HepG2 (cell line): Measurements from ENCODE around the gene ABCC10. TPM values are rescaled to one million over a fixed set of nuclear protein-coding genes. Genes with fewer than 3 reads are reported as not detected.
"Not testable (repeated sequence)": the region's sequence is repeated elsewhere in the genome, so short reads cannot be mapped to it uniquely, and the experiment has no call there.

Source experiments
- ATAC-seq: fragments of 200-7000 bp; cut with Tn5 transposase; 3 replicates; pipeline ENCODE4 v1.9.1; 2020; ENCODE audit warnings: mild to moderate bottlenecking, moderate library complexity
- BruUV-seq: library from RNA; stranded (reverse); fragments of 400-500 nt; replicated peaks from 2 replicates; lab custom pipeline; 2021; lab: Mats Ljungman, UMichigan
- CTCF ChIA-PET: fragments of 300-600 bp; formaldehyde crosslinking; extraction: SDS; loops from one replicate; lab custom pipeline; 2021; ENCODE audit warnings: low total read pairs, inconsistent platforms, low intra/inter-chr PET ratio; lab: Yijun Ruan, JAX
- POLR2A ChIA-PET: fragments of 350-600 bp; sonication (Branson Sonifier 250); formaldehyde crosslinking; loops from one replicate; lab custom pipeline; 2020; ENCODE audit warnings: antibody characterized with exemption, inconsistent platforms; lab: Yijun Ruan, JAX
- DNase-seq: peaks from one replicate; pipeline ENCODE4 v3.0.0-alpha.2; 2015; ENCODE audit warnings: low spot score
- FAIRE-seq: peaks from 3 replicates; lab custom pipeline; 2011; peaks lifted over from hg19 to GRCh38; lab: Jason Lieb, UNC
- H2AFZ ChIP-seq: one replicate; pipeline ENCODE4 v1.6.1; 2011; ENCODE audit warnings: low read length, inconsistent platforms
- H3K27ac ChIP-seq: fragments of 300-600 bp; 3 replicates; pipeline ENCODE4 v1.8.0; 2011; ENCODE audit warnings: mixed run types, mild to moderate bottlenecking, mixed read lengths, low read length, inconsistent platforms; ENCODE audit not compliant: insufficient read depth; ENCODE audit errors: extremely low read length
- H3K27me3 ChIP-seq, 2 experiments: fragments of 200-600 bp in 1 of 2; 2 replicates in 1 of 2; 3 replicates in 1 of 2; pipeline versions ENCODE4 v1.6.0 to v1.8.0; 2011; ENCODE audit warnings: low read length in 2 of 2, mild to moderate bottlenecking in 2 of 2, moderate library complexity in 2 of 2, inconsistent platforms in 1 of 2; ENCODE audit not compliant: insufficient read depth in 2 of 2, control insufficient read depth in 1 of 2
- H3K36me3 ChIP-seq, 2 experiments: fragments of 200-600 bp in 1 of 2; replicated peaks in 1 of 2; 2 replicates in 1 of 2; 3 replicates in 1 of 2; pipeline versions ENCODE4 v1.5.1 to v1.8.0; 2011; ENCODE audit warnings: low read length in 2 of 2, inconsistent platforms in 1 of 2; ENCODE audit not compliant: insufficient read depth in 2 of 2, control insufficient read depth in 1 of 2
- H3K4me1 ChIP-seq: 2 replicates; pipeline ENCODE4 v1.5.1; 2012; ENCODE audit warnings: low read length, inconsistent platforms; ENCODE audit not compliant: insufficient read depth
- H3K4me2 ChIP-seq: 2 replicates; pipeline ENCODE4 v1.6.0; 2011; ENCODE audit warnings: low read depth, low read length, inconsistent platforms
- H3K4me3 ChIP-seq, 3 experiments: fragments of 200-600 bp in 1 of 3; sonication (generic), shearing (Covaris generic) in 1 of 3; replicated peaks in 1 of 3; 2 replicates each; pipeline ENCODE4 v1.5.1; 2011 to 2016; ENCODE audit warnings: low read length in 3 of 3, inconsistent platforms in 2 of 3, low read depth in 2 of 3, mild to moderate bottlenecking in 2 of 3, control low read depth in 1 of 3, mixed read lengths in 1 of 3; ENCODE audit not compliant: insufficient read depth in 1 of 3
- H3K79me2 ChIP-seq: one replicate; pipeline ENCODE4 v1.6.1; 2011; ENCODE audit warnings: low read length, inconsistent platforms; ENCODE audit not compliant: insufficient read depth
- H3K9ac ChIP-seq: 2 replicates; pipeline ENCODE4 v1.6.0; 2011; ENCODE audit warnings: mild to moderate bottlenecking, low read depth, low read length, inconsistent platforms; ENCODE audit not compliant: insufficient read depth
- H3K9me3 ChIP-seq: 2 replicates; pipeline ENCODE4 v1.5.1; 2012; ENCODE audit warnings: mild to moderate bottlenecking, low read length
- H4K20me1 ChIP-seq: 2 replicates; pipeline ENCODE4 v1.6.0; 2011; ENCODE audit warnings: inconsistent platforms, mild to moderate bottlenecking, low read length, moderate library complexity; ENCODE audit not compliant: insufficient read depth
- MZF1 ChIP-seq: sonication (generic); formaldehyde crosslinking; IDR thresholded peaks from 2 replicates; pipeline ENCODE4 v1.8.1; 2023; ENCODE audit warnings: mild to moderate bottlenecking, missing genetic modification reagents, borderline replicate concordance
- SALL2 ChIP-seq: sonication (generic); formaldehyde crosslinking; IDR thresholded peaks from 2 replicates; pipeline ENCODE4 v1.8.1; 2023; ENCODE audit warnings: mild to moderate bottlenecking, missing genetic modification reagents, inconsistent platforms
- TCF7L2 ChIP-seq: IDR thresholded peaks from 2 replicates; pipeline ENCODE4 v1.6.1; 2011; ENCODE audit warnings: mild to moderate bottlenecking, low read depth, low read length, moderate library complexity
- ZNF121 ChIP-seq: sonication (generic); formaldehyde crosslinking; IDR thresholded peaks from 2 replicates; pipeline ENCODE4 v1.5.0; 2020; ENCODE audit warnings: mild to moderate bottlenecking, missing genetic modification reagents
- ZNF724P ChIP-seq: sonication (generic); formaldehyde crosslinking; IDR thresholded peaks from 2 replicates; pipeline ENCODE4 v1.8.0; 2022; ENCODE audit warnings: missing genetic modification reagents, borderline replicate concordance
- WGBS: methylation state at CpG from one replicate; pipeline ENCODE4 v1.1.6; 2017; ENCODE audit warnings: low lambda C conversion rate; 5-methylcytosine and 5-hydroxymethylcytosine counted together
- in situ Hi-C: cut with HindIII; loops from 2 replicates; pipeline ENCODE4 v1.10.0; 2017; ENCODE audit warnings: low pct_unique_long_range_greater_than_20kb; ENCODE audit not compliant: extremely low pct_ligation_motif_present
- intact Hi-C: fragments of 100-400 bp; cut with micrococcal nuclease; formaldehyde crosslinking; loops from one replicate; pipeline ENCODE4 v1.10.0; 2022; ENCODE audit not compliant: unreplicated experiment
- polyA plus RNA-seq, 8 experiments: library from polyadenylated mRNA; depleted of rRNA in 3 of 8; stranded (reverse) in 7 of 8; unstranded in 1 of 8; fragments of >200 nt; fragmentation: Illumina TruSeq in 4 of 8; extraction: Trizol in 4 of 8; gene quantifications; 2 replicates each; pipeline versions ENCODE4 v1.2.1 to v1.2.3, GENCODE V29; 2011 to 2016; ENCODE audit warnings: low read depth in 4 of 8, missing spikeins in 1 of 8, mixed read lengths in 1 of 8; ENCODE audit not compliant: insufficient read depth in 1 of 8
- total RNA-seq, 5 experiments: library from RNA; depleted of rRNA; stranded (reverse); fragments of >200 nt; fragmentation: Illumina TruSeq; extraction: Trizol; gene quantifications; 2 replicates each; pipeline ENCODE4 v1.2.3, GENCODE V29; 2016; ENCODE audit warnings: low read depth in 1 of 5
- TF ChIP-seq, protein P1 (sequence below): sonication (generic); formaldehyde crosslinking; IDR thresholded peaks from 2 replicates; pipeline ENCODE4 v1.5.0; 2020; ENCODE audit warnings: mild to moderate bottlenecking, missing genetic modification reagents, moderate library complexity

ABCC10 gene
- total and polyA plus RNA-seq, 2 of the 13 experiments (the other 11 are each of a cell fraction or from before 2014, with no cell fraction given): 16.0 to 24.3 TPM

DNA sequence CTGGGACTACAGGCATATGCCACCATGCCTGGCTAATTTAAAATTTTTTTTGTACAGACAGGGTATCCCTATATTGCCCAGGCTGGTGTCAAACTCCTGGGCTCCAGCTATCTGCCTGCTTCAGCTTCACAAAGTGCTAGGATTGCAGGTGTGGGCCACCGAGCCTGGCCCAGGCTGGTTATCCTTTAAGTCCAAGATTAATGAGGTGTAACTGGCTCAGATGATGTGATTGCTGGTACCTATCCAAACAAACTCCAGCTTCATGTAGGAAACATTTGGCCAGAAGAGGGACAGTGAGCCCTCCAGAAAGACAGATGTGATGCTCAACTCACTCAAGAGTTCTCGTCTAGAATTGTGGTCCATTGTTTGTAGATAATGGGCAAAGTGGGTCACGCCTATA, 48.7 kb upstream of the ABCC10 start:
- no peak for DNase-seq
- ATAC-seq: peak; percentile 25
- no peak overlapping the region for H3K4me3 ChIP-seq
- H3K27me3 ChIP-seq: peaks cover 0 to 17% of the 10 kb centered on the region in 2 experiments; a peak in 2 of 5 replicates
- no peaks in the 10 kb centered on the region for H3K36me3 ChIP-seq
- H4K20me1 ChIP-seq: no peaks in the 10 kb centered on the region
- CTCF ChIA-PET: no interaction called here
- TF ChIP-seq MZF1 (no peak), SALL2 (CRISPR knock-in tag) (no peak), TCF7L2 (no peak), ZNF724P (peak; percentile 43; the same call in 1 of the 2 replicates), ZNF121 (CRISPR knock-in tag) (peak; percentile 63; the same call in 1 of the 2 replicates)
- TF ChIP-seq, protein P1, sequence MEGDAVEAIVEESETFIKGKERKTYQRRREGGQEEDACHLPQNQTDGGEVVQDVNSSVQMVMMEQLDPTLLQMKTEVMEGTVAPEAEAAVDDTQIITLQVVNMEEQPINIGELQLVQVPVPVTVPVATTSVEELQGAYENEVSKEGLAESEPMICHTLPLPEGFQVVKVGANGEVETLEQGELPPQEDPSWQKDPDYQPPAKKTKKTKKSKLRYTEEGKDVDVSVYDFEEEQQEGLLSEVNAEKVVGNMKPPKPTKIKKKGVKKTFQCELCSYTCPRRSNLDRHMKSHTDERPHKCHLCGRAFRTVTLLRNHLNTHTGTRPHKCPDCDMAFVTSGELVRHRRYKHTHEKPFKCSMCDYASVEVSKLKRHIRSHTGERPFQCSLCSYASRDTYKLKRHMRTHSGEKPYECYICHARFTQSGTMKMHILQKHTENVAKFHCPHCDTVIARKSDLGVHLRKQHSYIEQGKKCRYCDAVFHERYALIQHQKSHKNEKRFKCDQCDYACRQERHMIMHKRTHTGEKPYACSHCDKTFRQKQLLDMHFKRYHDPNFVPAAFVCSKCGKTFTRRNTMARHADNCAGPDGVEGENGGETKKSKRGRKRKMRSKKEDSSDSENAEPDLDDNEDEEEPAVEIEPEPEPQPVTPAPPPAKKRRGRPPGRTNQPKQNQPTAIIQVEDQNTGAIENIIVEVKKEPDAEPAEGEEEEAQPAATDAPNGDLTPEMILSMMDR (CRISPR knock-in tag): 0 out of 2 replicates have a peak, but pooled peaks have one; percentile 10
- no peaks in the 10 kb centered on the region for H3K9me3 ChIP-seq
- no peaks in the 10 kb centered on the region for H3K79me2 ChIP-seq
- H3K9ac ChIP-seq: no peak overlapping the region
- POLR2A ChIA-PET: interaction anchor here (1.5 to 1.6 kb wide), 3 partner anchors 9 to 58 kb away, joined by 3 to 8 read pairs (median 5); partner anchors contain the start of genes ABCC10 and ZNF318
- H3K4me1 ChIP-seq: peaks cover 23% of the 10 kb centered on the region
- no TSS peak for BruUV-seq
- H3K27ac ChIP-seq: no peak overlapping the region
- intact Hi-C loops: no loop called here
- no peak overlapping the region for H3K4me2 ChIP-seq
- in situ Hi-C loops: no loop called here
- peak; percentile 66 for FAIRE-seq
- H2AFZ ChIP-seq: no peak overlapping the region
- WGBS: 17% methylated on average over 3 of the region's 3 CpGs

DNA sequence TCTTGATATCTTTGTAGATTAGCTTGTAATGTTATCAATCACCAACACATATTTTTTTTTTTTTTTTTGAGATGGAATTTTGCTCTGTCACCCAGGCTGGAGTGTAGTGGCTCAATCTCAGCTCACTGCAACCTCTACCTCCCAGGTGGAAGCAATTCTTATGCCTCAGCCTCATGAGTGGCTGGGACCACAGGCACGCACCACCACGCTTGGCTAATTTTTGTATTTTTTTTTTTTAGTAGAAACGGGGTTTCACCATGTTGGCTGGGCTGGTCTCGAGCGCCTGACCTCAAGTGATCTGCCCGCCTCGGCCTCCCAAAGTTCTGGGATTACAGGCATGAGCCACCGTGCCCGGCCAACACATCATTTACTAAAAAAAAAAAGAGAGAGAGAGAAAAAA, 46.5 kb upstream of the ABCC10 start:
- H3K9ac ChIP-seq, H3K4me2 ChIP-seq, H3K4me3 ChIP-seq, H3K27ac ChIP-seq, FAIRE-seq, DNase-seq, H3K79me2 ChIP-seq, ATAC-seq, H3K9me3 ChIP-seq, H2AFZ ChIP-seq, in situ Hi-C loops, CTCF ChIA-PET, intact Hi-C loops, H3K36me3 ChIP-seq, POLR2A ChIA-PET, BruUV-seq, H4K20me1 ChIP-seq: not testable (repeated sequence)
- WGBS: 24% methylated on average over 9 of the region's 9 CpGs
- H3K4me1 ChIP-seq: peaks cover 23% of the 10 kb centered on the region
- H3K27me3 ChIP-seq: peaks cover 0 to 20% of the 10 kb centered on the region in 2 experiments; a peak in 3 of 5 replicates
